ENCODE data around the gene MYO1D. TPM values are rescaled to one million over a fixed set of nuclear protein-coding genes. Genes with fewer than 3 reads are reported as not detected.

Gene MYO1D
- total RNA-seq, 1 donor from 2014 or later: 24.9 TPM

DNA sequence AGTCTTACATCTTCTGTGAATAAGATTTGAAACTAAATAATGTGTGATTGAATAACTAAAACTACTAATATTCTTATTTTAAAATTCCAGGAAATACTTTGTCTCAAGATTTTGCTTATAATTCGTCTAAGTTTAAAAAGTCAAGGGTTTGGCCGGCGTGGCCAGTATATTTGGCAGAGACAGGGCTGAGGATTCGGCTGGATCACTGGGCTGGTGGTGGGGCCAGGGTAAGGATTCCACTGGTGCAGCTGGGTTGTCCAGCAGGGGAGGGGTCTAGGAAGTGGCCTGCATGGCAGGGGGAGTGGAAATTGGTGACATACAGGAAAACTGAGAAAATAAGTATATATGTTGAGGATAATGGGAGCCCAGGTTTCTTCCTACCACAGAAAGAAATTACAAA, 75.7 kb downstream of the MYO1D start:
- Mint-ChIP-seq H3K4me1 (ENCODE audit: unreplicated experiment) (no peaks in the 10 kb centered on the region), H3K9me3 (no peaks in the 10 kb centered on the region), H3K4me3 (no peak overlapping the region), H3K27me3 (no peaks in the 10 kb centered on the region), H3K36me3 (no peaks in the 10 kb centered on the region), H3K27ac (no peak overlapping the region)
- DNase-seq (ENCODE audit: extremely low spot score, unreplicated experiment): no peak
- TF ChIP-seq, protein P1, sequence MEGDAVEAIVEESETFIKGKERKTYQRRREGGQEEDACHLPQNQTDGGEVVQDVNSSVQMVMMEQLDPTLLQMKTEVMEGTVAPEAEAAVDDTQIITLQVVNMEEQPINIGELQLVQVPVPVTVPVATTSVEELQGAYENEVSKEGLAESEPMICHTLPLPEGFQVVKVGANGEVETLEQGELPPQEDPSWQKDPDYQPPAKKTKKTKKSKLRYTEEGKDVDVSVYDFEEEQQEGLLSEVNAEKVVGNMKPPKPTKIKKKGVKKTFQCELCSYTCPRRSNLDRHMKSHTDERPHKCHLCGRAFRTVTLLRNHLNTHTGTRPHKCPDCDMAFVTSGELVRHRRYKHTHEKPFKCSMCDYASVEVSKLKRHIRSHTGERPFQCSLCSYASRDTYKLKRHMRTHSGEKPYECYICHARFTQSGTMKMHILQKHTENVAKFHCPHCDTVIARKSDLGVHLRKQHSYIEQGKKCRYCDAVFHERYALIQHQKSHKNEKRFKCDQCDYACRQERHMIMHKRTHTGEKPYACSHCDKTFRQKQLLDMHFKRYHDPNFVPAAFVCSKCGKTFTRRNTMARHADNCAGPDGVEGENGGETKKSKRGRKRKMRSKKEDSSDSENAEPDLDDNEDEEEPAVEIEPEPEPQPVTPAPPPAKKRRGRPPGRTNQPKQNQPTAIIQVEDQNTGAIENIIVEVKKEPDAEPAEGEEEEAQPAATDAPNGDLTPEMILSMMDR (conservative IDR thresholded peaks at IDR 0.05): no peak

DNA sequence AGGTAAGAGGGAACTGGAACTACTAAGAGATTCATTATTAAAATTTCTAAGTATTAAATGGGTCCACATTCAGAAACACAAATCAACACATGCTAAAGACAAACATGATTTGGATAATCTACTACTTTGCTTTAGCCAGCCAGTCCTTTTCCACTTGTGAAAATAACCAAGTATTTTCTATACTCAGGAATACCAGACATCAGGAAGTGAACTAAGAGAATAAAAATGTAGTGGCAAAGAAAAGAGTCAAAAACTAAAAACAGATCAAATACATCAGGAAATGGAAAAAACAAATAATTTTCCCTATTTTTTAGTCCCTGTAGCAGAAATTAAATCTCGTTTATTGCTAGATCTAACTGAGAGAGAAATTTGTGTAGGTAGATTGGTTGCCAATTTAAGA, 78.0 kb downstream of the MYO1D start:
- TF ChIP-seq, protein P1 (conservative IDR thresholded peaks at IDR 0.05): no peak
- no peaks in the 10 kb centered on the region for H3K36me3 Mint-ChIP-seq
- H3K4me3 Mint-ChIP-seq: no peak overlapping the region
- H3K27me3 Mint-ChIP-seq: no peaks in the 10 kb centered on the region
- H3K9me3 Mint-ChIP-seq: no peaks in the 10 kb centered on the region
- no peak for DNase-seq (ENCODE audit: extremely low spot score, unreplicated experiment)
- peaks cover 6% of the 10 kb centered on the region for H3K4me1 Mint-ChIP-seq (ENCODE audit: unreplicated experiment)
- H3K27ac Mint-ChIP-seq: no peak overlapping the region

DNA sequence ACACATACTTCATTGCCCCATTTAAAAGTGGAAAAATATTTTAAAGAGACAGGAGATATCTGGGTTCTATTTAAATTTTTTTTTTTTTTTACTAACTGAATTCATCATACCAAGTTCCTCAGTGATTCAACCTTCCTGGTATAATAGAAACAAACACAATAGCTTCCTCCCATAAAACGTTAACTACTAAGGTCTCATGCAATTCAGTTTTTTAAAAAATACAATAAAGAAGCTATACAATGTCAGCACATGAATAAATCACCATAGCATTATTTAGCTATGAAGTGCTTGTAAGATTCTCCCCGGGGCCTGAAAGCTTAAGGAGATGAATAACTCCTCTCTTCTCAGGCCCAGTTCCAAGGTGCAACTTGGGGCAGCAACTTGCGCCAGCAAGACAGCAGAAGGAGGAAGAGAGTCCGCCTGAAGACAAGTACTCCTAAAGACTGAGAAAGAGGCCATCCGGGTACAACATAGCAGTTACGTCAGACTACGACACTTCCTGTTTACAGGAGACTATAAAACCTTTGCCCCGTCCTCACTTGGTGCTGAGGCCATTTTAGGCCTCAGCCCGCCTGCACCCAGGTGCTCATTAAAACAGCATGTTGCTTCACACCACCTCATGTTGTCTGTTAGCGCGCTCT, 81.5 kb downstream of the MYO1D start:
- H3K4me3 Mint-ChIP-seq: no peak overlapping the region
- TF ChIP-seq, protein P1 (conservative IDR thresholded peaks at IDR 0.05): no peak
- no peaks in the 10 kb centered on the region for H3K36me3 Mint-ChIP-seq
- no peak overlapping the region for H3K27ac Mint-ChIP-seq
- H3K9me3 Mint-ChIP-seq: no peaks in the 10 kb centered on the region
- peaks cover 6% of the 10 kb centered on the region for H3K4me1 Mint-ChIP-seq (ENCODE audit: unreplicated experiment)
- no peak for DNase-seq (ENCODE audit: extremely low spot score, unreplicated experiment)
- no peaks in the 10 kb centered on the region for H3K27me3 Mint-ChIP-seq

DNA sequence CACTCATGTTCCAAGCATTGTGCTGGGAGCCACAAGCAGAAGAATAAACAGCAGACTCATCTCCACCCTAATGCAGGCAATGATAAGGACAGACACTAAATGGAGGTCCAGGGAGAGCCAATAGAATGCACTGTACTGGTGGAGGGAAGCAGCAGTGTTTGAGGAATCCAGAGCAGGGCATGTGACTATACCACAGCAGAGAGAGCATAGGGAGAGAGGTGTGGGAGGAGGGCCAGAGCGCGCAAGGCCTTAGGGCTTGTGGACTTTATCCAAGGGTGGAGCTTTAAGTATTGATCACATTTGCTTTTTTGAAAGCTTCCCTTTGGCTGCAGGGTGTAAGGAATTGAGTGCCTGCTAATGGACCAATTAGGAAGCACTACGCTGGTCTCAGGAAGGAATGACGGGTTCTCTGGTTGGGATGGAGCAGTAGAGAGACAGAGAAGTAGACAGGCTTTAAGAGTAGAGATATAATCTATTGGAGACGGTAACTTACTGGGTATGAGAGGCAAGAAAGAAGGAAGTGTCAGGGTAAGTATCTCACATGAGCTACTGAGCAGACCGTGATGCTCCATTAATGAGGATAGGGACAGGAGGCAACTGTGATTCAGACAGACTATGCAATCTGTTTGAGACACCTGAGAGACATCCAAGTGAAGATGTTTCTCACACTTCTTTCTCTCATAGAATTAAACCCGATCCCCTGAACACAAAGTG, 82.2 kb downstream of the MYO1D start:
- no peak for DNase-seq (ENCODE audit: extremely low spot score, unreplicated experiment)
- Mint-ChIP-seq H3K9me3 (no peaks in the 10 kb centered on the region), H3K36me3 (no peaks in the 10 kb centered on the region), H3K27ac (peak overlapping the region; percentile 75), H3K27me3 (no peaks in the 10 kb centered on the region), H3K4me1 (ENCODE audit: unreplicated experiment) (peaks cover 6% of the 10 kb centered on the region), H3K4me3 (peak overlapping the region; percentile 40)
- TF ChIP-seq, protein P1 (conservative IDR thresholded peaks at IDR 0.05): no peak

DNA sequence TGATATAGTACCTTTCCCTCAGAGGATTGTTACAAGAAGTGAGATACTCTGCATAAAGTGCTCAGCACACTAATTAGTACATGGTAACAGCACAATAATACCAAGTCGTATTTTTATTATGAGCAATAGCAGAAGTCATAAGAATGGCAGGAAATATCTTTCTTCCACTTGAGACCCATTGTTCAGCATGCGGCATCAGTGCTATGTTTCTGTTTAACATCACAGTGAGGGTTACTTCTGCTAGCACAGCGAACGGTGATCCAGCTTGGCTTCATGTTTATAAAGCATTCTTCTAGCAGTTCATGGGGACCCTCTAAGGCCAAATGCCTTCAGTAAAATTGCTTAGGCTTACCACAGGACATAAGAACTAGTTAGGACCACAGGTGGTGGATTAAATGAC, 83.1 kb downstream of the MYO1D start:
- H3K27me3 Mint-ChIP-seq: no peaks in the 10 kb centered on the region
- H3K4me3 Mint-ChIP-seq: no peak overlapping the region
- no peaks in the 10 kb centered on the region for H3K36me3 Mint-ChIP-seq
- H3K27ac Mint-ChIP-seq: no peak overlapping the region
- DNase-seq (ENCODE audit: extremely low spot score, unreplicated experiment): no peak
- TF ChIP-seq, protein P1 (conservative IDR thresholded peaks at IDR 0.05): no peak
- H3K4me1 Mint-ChIP-seq (ENCODE audit: unreplicated experiment): peaks cover 6% of the 10 kb centered on the region
- H3K9me3 Mint-ChIP-seq: no peaks in the 10 kb centered on the region
